HG03064 (cell line): Measurements from ENCODE around the gene TTLL10.

ENCODE experiments used
- ATAC-seq: cut with Tn5 transposase; IDR thresholded peaks from one replicate; pipeline ENCODE4 v1.9.1; 2021; ENCODE audit warnings: low read depth; ENCODE audit not compliant: unreplicated experiment

Gene TTLL10

GRCh38 chr1:1243807-1244191, 70.1 kb downstream of the TTLL10 start:
- no peak for ATAC-seq

DNA sequence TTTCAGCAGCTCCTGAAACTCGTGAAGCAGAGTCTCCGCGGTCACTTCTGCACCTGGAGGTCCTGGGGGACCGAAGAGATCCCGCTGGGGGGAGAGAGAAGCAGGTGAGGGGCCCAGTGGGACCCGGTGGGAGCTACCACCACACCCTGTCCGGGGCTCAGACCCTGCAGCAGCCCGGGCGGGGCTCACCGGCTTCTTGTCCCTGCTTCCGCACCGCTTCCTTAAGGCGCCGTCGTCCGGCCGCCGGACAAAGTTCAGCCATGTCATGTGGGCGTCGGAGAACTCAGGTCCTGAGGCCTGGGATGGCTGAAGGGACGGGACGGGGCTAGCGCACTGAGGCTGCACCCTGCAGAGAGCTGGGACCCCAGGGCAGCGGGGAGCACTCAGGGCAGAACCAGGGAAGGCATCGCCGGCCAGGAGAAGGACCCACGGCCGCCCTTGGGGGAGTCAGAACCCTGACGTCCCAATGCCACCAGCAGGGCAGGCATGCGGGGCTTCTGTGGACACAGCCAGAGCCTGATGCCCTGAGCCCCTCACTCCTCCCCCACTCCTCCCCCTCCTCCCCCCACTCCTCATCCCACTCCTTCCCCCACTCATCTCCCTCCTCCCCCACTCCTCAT, 70.6 kb downstream of the TTLL10 start:
- ATAC-seq = no peak

GRCh38 chr1:1245178-1245816, 71.6 kb downstream of the TTLL10 start:
- no peak for ATAC-seq

DNA sequence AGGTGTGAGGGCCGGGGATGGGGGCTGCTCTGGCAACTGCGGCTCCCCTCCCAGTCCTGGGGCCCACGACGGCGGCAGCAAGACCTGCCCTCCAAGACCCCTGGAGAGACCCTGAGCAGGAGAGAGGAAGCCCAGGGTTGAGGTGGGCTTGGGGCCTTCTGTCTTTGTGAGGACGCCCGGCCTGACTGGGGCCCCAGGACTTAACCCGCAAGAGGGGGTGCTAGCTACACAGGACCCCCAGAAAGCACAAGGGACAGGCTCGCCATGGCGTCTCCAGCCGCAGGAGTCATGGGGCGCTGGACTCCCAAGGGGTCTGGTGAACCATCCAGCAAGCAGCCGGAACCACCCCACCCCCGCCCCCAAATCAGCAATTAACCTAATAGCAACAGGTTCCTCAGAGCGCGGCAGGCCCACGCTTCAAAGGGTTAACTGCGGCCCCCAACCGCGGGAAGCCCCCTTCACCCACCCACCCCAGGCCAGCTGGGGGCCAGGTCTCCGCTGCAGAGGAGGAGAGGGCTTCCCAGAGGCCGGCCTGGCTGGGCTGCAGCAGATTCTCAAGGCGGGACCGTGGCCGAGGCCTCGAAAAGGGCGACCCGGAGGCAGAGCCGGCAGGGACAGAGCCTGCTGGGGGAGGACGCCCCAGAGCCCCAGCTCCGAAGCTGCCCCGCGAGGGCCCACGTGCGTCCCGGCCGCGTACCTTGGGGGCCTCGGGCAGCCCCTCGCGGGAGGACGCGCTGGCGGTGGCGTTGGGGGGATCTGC, 72.3 kb downstream of the TTLL10 start:
- ATAC-seq = no peak

DNA sequence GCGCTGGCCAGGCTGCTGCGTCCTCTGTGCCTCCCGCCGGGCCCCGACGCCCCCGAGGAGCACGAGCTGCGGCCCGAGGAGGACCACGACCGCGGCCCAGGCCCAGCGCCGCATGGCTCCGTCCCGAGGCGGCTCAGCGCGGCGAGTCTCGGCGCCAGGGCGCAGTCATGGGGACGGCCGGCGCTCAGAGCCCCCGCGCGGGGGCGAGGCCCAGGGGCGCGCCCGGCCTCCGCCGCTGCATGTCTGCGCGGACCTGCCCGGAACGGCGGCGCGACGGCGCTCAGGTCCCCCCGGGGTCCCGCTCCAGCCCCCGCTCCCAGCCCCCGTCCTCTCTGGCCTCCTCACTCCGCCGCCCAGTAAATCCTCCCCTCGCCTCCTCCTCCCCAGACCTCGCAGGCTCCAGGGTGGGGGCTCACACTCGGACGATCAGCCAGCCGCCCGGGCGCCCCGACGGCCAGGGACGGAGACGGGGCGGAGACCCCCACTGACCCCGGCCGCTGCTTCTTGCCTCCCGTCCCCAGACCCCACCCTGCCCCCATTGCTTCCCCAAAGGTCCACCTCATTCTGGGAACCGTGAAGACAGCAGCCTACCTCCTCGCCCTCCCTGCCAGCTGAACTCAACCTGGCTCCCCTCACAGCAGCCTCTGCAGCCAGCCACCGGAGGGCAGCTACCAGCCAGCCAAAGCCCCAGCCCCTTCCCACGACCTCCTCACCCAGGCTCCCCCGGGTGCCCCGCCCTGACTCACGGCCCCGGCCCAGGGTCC, 73.1 kb downstream of the TTLL10 start, which contains the start of gene C1QTNF12:
Gene C1QTNF12, minus strand, starts transcription at position 146 of the 764 bp plus-strand sequence. Its CDS starts 32 bp downstream, at position 114.
- ATAC-seq = no peak

- ATAC-seq = no peak
Measured at GRCh38 chr1:1247341-1247913, 73.7 kb downstream of the TTLL10 start.
